GM19397 (cell line): ENCODE data around the gene SMIM27.
A peak's percentile ranks its signal among the peaks of the same experiment; 100 is the strongest.
"Not testable (repeated sequence)": the region's sequence is repeated elsewhere in the genome, so short reads cannot be mapped to it uniquely, and the experiment has no call there.

Experiments used
- ATAC-seq: cut with Tn5 transposase; IDR thresholded peaks from one replicate; pipeline ENCODE4 v1.9.1; 2021; ENCODE audit warnings: mild to moderate bottlenecking, moderate library complexity; ENCODE audit not compliant: unreplicated experiment

The SMIM27 gene, protein sequence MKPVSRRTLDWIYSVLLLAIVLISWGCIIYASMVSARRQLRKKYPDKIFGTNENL

DNA sequence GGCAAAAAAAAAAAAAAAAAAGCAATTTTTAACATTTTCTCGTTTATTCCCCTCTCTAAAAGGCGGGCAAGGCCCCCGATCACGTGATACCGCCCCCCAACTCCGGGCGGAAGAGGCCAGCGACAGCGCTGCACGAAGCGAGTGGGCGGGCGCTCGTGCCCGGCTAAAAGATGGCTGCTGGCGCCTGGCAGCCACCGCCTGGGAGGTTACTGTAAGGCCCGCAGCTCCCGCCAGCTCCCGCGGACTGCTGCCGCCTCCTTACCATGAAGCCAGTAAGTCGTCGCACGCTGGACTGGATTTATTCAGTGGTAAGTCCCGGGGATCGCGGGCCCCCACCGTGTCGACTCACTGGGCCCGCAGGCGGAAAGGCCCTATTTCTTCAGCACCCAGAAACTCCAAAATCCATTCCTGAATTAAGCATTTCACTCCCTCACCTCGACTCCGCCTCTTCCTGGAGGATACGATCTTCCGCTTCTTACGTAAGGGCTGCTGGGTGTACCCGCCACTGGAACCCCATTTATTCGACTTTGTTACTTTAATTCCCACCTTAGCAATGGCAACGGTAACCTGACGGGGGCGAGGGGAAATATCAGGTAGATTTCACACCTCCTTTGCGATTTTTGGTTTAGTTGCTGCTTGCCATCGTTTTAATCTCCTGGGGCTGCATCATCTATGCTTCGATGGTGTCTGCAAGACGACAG is at the start of gene SMIM27, which contains the start of gene TOPORS:
TSS of gene SMIM27 (plus strand) at position 156 of the 701 bp plus-strand sequence. CDS start at position 264, 108 bp downstream.
TSS of gene TOPORS (minus strand) at position 415 of the 701 bp plus-strand sequence. CDS start at position 265, 150 bp downstream.
- ATAC-seq, result peak; percentile 75

DNA sequence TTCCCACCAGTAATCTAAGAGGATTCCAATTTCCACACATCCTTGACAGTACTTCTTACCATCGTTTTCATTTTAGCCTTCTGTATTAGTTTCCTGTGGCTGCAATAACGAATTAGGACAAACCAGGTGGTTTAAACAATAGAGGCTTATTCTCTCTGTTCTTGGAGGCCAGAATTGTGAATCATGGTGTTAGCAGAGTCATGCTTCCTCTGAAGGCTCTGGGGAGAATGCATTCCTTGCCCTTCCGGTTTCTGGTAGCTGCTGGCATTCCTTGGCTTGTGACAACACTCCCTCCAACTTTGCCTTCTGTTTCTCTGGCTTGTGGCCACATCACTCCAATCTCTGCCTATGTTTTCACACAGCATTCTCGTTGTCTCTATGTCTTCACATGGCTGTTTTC is 49.7 kb upstream of the SMIM27 start:
- ATAC-seq, result no peak

DNA sequence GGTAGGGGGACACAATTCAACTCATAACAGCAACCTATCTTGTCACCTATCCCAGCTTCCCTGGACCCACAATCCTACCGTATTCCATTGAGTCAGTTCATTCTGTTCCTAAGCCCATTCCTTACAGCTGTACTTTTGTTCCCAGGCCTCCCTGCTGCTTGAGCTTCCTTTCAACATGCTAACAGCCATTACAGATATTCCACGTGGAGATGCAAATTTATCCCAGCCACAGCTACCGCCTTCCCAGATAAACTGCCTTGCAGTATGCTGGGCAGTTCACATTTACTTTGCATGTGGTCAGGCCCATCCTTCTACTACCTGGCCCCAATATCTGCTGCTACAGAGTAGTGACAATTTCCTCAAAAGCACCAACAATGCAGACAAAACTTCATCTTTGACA is 49.1 kb upstream of the SMIM27 start:
- ATAC-seq, result no peak

DNA sequence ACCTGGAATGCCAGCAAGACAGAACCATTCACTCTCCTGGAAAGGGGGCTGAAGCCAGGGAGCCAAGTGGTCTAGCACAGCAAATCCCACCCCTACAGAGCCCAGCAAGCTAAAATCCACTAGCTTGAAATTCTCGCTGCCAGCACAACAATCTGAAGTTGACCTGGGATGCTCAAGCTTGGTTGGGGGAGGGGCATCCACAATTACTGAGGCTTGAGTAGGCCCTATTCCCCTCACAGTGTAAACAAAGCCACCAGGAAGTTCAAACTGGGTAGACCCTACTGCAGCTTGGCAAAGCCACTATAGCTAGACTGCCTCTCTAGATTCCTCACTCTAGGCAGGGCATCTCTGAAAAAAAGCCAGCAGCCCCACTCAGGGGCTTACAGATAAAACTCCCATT is 43.4 kb upstream of the SMIM27 start:
- ATAC-seq, result no peak

DNA sequence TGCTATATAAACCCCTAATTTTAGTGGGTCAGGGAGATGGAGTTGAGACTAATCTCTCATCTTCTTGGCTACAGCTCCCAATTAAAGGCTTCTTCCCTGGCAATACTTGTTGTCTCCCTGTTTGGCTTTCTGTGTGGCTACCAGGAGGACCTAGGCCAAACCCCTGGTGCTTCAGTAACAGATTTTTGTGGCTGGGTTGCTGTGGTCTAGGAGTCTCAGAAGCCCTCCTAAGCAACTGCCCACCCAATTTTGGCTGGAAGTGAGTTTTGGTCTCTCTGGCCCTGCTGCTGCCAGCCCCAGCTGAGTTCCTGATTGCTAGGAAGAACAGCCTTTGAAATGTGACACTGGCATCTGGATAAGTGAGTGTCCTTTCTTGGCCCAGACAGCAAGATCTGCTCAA is 35.9 kb upstream of the SMIM27 start:
- ATAC-seq, result no peak

DNA sequence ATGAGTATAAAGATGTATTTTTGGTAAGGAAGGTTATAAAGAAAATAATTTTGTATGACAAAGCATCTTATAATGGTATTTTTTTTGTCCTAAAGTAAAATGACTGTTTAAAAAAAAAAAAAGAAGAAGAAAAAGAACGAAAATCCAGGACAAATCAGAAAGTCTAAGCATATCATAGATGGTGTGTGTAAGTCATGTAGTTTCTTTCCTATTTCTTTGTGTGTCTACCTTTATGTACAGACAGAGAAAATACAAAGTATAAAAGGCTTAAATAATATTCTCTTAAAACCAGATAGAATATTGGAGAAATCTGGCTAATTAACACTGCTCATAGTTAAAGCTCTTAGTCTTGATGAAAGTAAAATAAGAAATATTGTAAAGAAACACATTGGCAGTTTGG is 33.9 kb upstream of the SMIM27 start:
- ATAC-seq, result no peak

DNA sequence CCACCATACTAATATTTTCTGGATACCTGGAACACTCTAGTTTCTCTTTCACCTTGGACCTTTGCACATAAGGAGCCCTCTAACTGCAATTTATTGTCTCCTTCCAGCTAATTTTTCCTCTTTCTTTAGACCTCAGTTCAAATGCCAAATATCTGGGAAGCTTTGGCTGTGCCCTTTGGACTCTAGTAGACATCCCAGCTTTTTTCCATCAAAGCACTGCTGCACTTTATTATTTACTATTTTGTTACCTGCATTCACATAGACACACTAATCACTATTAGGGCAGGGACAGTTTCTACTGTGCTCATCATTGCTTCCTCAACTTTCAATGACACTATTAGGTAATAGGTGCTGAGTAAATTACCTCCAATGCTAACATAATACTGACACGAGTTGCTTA is 28.2 kb upstream of the SMIM27 start:
- no peak for ATAC-seq

DNA sequence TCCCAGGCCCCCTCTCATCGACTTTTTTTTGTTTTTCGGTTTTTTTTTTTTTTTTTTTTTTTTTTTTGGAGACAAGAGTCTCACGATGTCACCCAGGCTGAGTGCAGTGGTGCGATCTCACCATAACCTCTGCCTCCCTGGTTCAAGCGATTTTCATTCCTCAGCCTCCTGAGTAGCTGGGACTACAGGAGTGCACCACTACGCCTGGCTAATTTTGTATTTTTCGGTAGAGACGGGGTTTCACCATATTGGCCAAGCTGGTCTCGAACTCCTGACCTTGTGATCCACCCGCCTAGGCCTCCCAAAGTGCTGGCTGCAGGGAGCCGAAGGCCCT is 27.6 kb upstream of the SMIM27 start:
- ATAC-seq, result not testable (repeated sequence)

DNA sequence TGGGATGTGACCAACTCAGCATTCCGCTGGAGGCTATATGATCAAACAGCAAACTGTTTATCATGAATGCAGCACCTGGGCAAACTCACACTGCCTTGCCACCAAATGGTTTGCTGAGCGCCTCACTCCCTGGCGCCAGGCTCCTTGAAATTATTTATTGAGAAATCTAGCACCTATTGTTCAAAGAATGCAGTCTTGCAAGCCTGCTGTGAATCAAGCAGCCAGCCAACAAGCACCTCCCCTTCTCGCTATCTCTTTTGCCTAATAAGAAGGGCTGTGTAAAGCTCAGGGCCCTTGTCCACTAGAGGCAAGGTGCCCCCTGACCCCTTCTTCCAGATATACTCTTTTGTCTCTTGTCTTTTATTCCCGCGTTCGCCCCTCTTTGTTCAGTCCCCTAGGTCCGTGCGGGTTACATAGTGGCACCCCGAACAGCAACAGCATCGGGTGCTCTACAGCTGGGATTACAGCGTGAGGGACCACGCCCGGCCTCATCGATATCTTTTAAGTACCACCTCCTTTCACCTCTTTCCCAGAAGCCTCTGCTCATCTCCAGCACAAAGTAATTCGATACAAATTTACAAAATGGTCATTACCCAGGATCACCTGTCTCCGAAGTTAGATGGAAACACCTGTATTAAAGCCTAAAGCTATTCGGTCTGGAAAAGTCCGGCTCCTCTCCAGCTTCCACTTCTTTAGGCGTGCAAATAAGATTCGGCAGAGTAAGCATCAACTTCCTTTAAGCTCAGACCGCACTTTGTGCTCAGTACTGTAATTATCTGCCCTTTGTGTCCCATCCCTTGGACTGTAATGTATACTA is 27.0 kb upstream of the SMIM27 start:
- ATAC-seq, result no peak

DNA sequence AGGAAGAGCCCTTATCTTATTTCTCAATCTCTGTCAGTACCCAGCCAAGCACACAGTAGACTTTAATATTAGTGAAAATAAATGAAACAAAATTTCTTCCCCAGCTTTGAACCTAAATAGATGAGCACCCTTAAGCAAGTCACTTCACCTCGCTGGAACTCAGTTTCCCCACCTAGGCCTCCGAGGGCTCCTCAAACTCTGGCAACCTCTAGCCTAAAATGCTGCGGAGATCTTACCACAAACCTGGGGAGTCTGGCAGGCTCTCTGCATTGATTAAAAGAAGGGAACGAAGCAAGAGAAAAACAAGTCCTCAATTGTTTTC is 26.5 kb upstream of the SMIM27 start:
- ATAC-seq, result no peak

DNA sequence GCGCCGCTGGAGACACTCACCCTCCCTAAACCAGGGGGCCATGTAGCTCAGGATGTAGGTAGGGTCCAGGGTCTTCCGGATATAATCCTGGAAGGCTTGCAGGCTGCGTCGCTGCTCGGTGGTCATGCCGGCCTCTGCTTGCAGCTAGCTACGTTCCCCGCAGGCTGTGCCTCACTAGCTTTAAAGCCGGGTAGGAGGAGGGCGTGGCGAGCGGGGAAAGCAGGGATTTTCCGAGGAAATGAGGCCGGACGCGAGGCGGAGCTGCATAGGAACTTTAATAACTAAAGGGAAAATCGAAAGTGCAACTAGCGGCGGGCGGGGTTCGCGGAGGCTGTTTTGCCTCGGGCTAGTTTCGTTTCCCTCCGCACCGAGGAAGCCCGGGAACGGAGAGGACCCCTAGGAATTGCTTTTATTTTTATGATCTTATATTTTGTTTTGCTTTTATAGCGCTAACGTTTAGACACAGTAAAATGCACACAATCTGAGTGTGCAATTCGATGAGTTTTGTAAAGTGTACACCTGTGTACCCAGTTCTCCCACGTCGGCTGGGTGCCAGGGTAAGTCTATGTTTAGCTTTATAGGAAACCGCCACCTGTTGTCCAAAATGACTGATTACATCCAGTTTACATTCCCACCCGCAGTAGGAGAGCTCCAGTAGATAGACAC is 26.0 kb upstream of the SMIM27 start, which contains the start of gene RIGI:
TSS of gene RIGI (minus strand) at position 156 of the 666 bp plus-strand sequence. CDS start at position 126, 30 bp downstream.
- peak; percentile 71 for ATAC-seq

DNA sequence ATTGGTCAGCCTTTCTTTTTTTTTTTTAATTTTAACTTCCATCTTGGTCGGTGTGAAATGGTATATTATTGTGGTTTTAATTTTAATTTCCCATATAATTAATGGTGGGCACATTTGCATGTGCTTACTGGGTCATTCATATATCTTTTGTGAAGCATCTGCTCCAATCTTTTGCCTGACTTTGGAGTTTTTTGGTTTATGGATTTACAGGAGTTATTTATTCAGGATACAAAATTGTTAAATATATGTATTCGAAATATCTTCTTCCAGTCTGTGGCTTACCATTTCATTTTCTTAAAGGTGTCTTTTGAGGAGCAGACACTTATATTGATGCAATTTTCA is 25.4 kb upstream of the SMIM27 start:
- ATAC-seq, result no peak

DNA sequence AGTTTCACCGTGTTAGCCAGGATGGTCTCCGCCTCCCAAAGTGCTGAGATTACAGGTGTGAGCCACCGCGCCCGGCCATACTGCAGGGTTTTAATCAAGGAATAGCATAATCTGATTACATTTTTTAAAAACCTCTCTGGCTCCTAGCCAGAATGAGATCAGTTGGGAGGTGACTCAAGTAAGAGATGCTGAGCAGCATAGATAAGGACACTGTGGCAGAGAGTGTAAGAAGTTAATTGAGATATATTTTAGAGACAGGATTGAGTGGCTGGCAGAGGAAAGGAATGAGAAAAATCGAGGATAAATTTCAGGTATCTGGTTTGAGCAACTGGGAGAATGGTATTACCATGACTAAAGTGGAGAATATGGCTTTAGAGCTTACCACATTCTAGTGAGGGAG is 18.8 kb upstream of the SMIM27 start:
- no peak for ATAC-seq

DNA sequence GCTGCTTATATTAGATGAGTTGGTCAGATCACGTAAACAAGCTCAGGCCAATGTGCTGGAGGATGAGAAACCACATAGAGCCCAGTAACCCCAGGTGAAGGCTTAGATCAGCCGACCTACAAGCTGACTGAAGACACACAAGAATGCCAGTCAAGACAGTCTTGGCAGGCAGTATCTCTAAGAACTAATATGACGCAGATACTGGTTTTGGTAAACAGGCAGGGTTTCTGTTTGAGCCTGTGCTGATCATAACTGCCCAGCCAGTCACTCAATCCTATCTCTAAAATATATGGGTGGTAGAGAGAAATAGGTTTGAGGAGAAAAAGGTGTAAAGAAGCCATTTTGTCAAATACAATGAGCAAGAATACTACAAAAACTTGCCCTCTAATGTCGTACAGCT is 18.3 kb upstream of the SMIM27 start:
- ATAC-seq, result no peak

DNA sequence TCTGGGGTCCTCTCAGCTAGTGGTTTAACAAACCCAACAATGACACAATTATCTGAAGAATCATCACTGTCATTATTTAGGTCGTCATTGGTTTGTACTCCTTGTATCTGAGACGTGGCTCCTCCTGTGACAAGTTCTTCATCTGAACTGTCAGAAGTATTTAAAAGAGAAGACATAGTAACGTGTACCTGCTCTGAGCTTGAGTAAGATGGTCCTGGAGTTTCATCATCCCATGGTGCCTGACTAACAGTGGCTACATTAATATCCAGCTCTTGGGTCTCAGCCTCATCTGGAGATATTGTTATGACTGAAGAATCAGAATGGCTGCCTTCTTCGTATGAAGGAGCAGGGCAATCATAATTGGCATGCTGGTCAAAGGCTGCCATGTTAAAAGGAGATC is 9.1 kb upstream of the SMIM27 start:
- no peak for ATAC-seq

DNA sequence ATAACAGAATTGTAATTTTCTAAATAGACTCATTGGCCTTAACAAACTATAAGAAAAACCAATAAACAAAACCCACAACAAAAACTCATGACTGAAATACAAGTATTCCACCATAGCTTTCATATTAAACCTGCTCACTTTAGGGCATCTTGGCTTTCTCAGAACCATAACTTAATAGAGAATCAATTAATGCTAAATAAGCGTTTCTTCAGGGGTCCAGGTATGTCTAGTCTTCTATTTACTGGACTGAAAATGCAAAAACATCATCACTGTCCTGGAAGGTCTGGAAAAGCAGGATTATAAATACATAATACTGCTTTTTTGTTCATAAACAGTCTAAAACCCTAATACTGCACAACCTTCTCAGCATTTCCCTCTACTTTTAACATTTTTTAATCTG is 6.2 kb upstream of the SMIM27 start:
- ATAC-seq, result no peak

DNA sequence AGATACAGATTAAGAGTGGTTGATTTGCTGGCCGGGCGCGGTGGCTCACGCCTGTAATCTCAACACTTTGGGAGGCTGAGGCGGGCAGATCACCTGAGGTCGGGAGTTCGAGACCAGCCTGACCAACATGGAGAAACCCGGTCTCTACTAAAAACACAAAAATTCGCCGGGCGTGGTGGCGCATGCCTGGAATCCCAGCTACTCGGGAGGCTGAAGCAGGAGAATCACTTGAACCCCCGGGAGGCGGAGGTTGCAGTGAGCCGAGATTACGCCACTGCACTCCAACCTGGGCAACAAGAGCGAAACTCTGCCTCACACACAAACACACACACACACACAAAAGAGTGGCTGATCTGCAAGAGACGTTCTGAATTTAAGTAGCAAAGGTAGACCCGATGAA is 3.9 kb upstream of the SMIM27 start:
- not testable (repeated sequence) for ATAC-seq

DNA sequence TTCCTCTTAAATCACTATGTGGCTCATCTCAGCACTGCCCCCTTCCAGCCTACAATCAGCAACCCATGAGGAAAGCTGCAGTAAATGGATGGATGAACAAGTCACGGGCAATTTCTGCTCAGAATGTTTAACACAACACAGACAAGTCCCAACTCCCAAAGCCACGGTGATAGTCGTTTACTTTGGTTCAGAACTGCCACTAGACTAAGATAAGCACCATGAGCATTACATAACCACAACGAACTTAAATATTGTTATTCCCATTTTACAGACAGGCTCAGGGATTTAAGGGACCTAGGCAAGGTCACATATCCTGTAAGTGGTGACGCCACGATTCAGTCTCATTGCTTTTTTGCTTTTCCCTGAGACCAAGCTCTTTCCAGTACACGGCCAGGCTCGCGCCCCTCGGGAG is 2.0 kb upstream of the SMIM27 start:
- ATAC-seq, result no peak

DNA sequence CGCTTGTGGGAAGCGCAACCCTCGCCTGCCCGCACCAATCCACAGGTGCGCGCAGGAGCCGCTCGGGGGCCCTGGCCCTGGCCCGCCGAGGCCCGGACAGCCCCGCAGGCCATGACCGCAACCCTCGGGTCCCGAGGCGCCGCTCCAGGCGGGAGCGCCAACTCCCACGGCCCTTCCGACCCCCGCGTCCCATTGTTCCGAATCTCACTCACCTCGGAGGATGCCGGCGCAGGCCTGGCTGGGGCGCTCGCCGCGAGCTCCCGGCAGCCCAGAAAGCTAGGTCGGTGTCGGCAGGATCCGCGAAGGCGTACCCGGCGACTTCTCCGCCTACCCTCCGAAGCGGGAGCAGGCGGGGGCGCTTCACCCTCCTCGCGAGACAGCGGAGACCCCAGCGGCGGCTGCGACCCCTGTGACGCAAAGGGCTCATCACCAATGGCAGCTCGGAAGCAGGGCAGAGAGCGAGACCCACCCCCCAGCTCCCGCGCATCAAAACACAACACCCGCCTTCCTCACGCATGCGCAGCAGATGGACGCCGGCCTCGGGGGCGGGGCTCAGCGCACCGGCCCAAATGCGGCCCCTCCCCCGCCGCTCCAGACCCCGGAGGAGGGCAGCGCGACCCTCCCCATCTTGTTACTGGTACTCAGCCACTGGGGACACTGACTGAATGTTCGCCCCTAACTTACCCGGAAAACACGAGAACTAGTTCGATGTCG is 1.4 kb upstream of the SMIM27 start:
- peak; percentile 75 for ATAC-seq

DNA sequence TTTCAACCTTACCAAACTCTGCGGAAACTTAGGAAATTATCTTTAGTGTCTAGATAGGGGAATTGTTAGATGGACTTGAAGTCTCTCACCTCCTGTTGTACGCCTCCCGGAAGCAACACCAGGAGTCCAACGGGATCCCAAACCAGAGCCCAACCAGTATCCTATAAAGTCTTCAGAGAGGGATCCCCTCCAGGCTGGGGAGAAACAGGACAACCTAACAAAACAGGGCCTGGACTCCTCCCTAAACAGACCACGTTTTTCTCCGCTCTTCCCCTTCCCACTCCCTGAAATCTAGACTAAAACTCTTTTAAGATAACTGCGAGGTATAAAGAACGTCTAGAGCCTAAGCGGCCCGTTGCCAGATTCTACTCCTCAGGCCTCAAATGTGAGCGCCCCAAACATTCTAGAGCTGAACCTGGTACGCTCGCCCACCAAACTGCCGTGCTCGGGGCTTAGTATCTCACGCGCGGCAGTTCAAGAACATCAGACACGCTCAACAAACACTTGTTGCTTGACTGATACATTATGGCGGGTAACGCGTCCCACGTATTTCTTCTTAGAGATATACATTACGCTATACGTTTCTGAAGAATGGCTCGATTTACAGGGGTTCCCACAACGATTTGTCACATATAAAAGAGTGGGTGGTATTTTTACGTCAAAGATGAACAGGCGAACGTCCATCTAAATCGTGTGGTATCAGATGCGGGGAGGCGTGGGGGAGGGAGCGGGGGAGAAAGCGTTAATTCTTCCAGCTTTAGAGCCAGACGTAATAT is 663 bp upstream of the SMIM27 start:
- ATAC-seq, result no peak
